PC-3 (cell line): ENCODE measurements around the gene PDP2. TPM values are rescaled to one million over a fixed set of nuclear protein-coding genes. Genes with fewer than 3 reads are reported as not detected.

Experiments used
- ATAC-seq: fragments of 200-7000 bp; cut with Tn5 transposase; 2 replicates; pipeline ENCODE4 v1.9.1; 2020; ENCODE audit warnings: mild to moderate bottlenecking, moderate library complexity
- BruUV-seq: library from RNA; stranded (reverse); fragments of 400-500 nt; replicated peaks from 2 replicates; lab custom pipeline; 2021; lab: Mats Ljungman, UMichigan
- CTCF ChIA-PET: fragments of 300-600 bp; sonication (Branson Sonifier 250); formaldehyde crosslinking; loops from one replicate; lab custom pipeline; 2022; ENCODE audit warnings: antibody characterized with exemption; lab: Charles Lee
- POLR2A ChIA-PET: fragments of 300-600 bp; sonication (Branson Sonifier 250); formaldehyde crosslinking; loops from one replicate; lab custom pipeline; 2022; ENCODE audit warnings: antibody characterized with exemption; ENCODE audit not compliant: unreplicated experiment; lab: Charles Lee
- DNase-seq: peaks from one replicate; pipeline ENCODE4 v3.0.0-alpha.2; 2015
- H2AFZ ChIP-seq: fragments of 300-600 bp; sonication (generic); 2 replicates; pipeline ENCODE4 v1.6.0; 2016; ENCODE audit warnings: antibody characterized with exemption, low read length
- H3F3A ChIP-seq: fragments of 300-600 bp; sonication (generic); one replicate; pipeline ENCODE4 v1.6.0; 2017; ENCODE audit warnings: antibody characterized with exemption, low read length, control low read depth, mild to moderate bottlenecking; ENCODE audit not compliant: unreplicated experiment
- H3K27ac ChIP-seq: fragments of 300-600 bp; sonication (generic); 2 replicates; pipeline ENCODE4 v1.5.1; 2016; ENCODE audit warnings: mild to moderate bottlenecking, low read length
- H3K27me3 ChIP-seq: fragments of 300-600 bp; sonication (generic); 2 replicates; pipeline ENCODE4 v1.6.1; 2016; ENCODE audit warnings: low read length, mixed read lengths
- H3K36me3 ChIP-seq: fragments of 300-600 bp; sonication (generic); 2 replicates; pipeline ENCODE4 v1.6.1; 2016; ENCODE audit warnings: low read depth, mixed run types, low read length, mixed read lengths
- H3K4me1 ChIP-seq: fragments of 300-600 bp; sonication (generic); 2 replicates; pipeline ENCODE4 v1.5.1; 2016; ENCODE audit warnings: low read length; ENCODE audit not compliant: insufficient read depth
- H3K4me2 ChIP-seq: fragments of 300-600 bp; sonication (generic); 2 replicates; pipeline ENCODE4 v1.6.0; 2016; ENCODE audit warnings: low read length
- H3K4me3 ChIP-seq: fragments of 300-600 bp; sonication (generic); 2 replicates; pipeline ENCODE4 v1.5.1; 2016; ENCODE audit warnings: mild to moderate bottlenecking, low read length, mixed read lengths
- H3K79me2 ChIP-seq: fragments of 300-600 bp; sonication (generic); 2 replicates; pipeline ENCODE4 v1.6.1; 2017; ENCODE audit warnings: low read length, mixed read lengths
- H3K9ac ChIP-seq: fragments of 300-600 bp; sonication (generic); 2 replicates; pipeline ENCODE4 v1.6.0; 2016; ENCODE audit warnings: mild to moderate bottlenecking, low read length
- H3K9me2 ChIP-seq: fragments of 300-600 bp; sonication (generic); replicated peaks from 2 replicates; pipeline ENCODE4 v1.6.1; 2016; ENCODE audit warnings: mixed run types, low read length, mixed read lengths
- H3K9me3 ChIP-seq: fragments of 300-600 bp; sonication (generic); 2 replicates; pipeline ENCODE4 v1.6.1; 2016; ENCODE audit warnings: low read length, mixed read lengths
- H4K20me1 ChIP-seq: fragments of 300-600 bp; sonication (generic); 2 replicates; pipeline ENCODE4 v1.6.1; 2016; ENCODE audit warnings: low read length, mixed read lengths
- EZH2 ChIP-seq: fragments of 300-600 bp; sonication (generic); IDR thresholded peaks from one replicate; pipeline ENCODE4 v1.6.1; 2017; ENCODE audit warnings: antibody characterized with exemption, mild to moderate bottlenecking, low read length; ENCODE audit not compliant: unreplicated experiment
- EZH2phosphoT487 ChIP-seq: fragments of 300-600 bp; sonication (generic); IDR thresholded peaks from 2 replicates; pipeline ENCODE4 v1.6.1; 2018; ENCODE audit warnings: mild to moderate bottlenecking, antibody characterized with exemption, low read length, borderline replicate concordance
- intact Hi-C: fragments of 100-400 bp; cut with micrococcal nuclease; formaldehyde crosslinking; loops from 2 replicates; pipeline ENCODE4 v1.9.0; 2023
- total RNA-seq: library from RNA; depleted of rRNA; stranded (reverse); fragments of >200 nt; gene quantifications from 2 replicates; pipeline ENCODE4 v1.2.3, GENCODE V29; 2014
- TF ChIP-seq, protein P1 (sequence below): fragments of 300-600 bp; sonication (generic); conservative IDR thresholded peaks from 2 replicates; pipeline ENCODE4 v1.5.1; 2017; ENCODE audit warnings: antibody characterized with exemption, low read depth, mild to moderate bottlenecking, low read length

PDP2 gene
- total RNA-seq, 1 experiment from 2014 or later: 2.8 TPM

DNA sequence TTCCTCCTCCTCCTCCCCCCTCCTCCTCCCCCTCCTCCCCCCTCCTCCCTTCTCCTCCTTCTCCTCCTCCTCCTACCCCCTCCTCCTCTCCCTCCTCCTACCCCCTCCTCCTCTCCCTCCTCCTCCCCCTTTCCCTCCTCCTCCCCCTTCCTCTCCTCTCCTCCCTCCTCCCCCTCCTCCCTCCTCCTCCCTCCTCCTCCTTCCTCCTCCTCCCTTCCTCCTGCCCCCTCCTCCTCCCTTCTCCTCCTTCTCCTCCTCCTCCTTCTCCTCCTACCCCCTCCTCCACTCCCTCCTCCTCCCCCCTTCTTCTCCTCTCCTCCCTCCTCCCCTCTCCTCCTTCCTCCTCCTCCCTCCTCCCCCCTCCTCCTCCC is 6.6 kb upstream of the PDP2 start:
- ATAC-seq: no peak
- Histone ChIP-seq H3K9ac (no peak overlapping the region), H3F3A (no peaks in the 10 kb centered on the region), H3K9me2 (no peaks in the 10 kb centered on the region), H3K79me2 (no peaks in the 10 kb centered on the region), H4K20me1 (no peaks in the 10 kb centered on the region), H3K4me3 (no peak overlapping the region), H3K4me2 (no peak overlapping the region), H3K9me3 (no peaks in the 10 kb centered on the region), H3K36me3 (no peaks in the 10 kb centered on the region), H3K27me3 (no peaks in the 10 kb centered on the region), H3K27ac (no peak overlapping the region), H3K4me1 (peaks cover 9% of the 10 kb centered on the region), H2AFZ (no peak overlapping the region)
- ChIA-PET CTCF (interaction anchor here (0.9 to 1.6 kb wide), 6 partner anchors 8 to 365 kb away, joined by 3 to 14 read pairs (median 5); partner anchors contain the start of gene NAE1), POLR2A (interaction anchor here (0.8 kb wide), 1 partner anchor 8 kb away, joined by 4 read pairs; no protein-coding TSS in a partner anchor)
- TF ChIP-seq, protein P1, sequence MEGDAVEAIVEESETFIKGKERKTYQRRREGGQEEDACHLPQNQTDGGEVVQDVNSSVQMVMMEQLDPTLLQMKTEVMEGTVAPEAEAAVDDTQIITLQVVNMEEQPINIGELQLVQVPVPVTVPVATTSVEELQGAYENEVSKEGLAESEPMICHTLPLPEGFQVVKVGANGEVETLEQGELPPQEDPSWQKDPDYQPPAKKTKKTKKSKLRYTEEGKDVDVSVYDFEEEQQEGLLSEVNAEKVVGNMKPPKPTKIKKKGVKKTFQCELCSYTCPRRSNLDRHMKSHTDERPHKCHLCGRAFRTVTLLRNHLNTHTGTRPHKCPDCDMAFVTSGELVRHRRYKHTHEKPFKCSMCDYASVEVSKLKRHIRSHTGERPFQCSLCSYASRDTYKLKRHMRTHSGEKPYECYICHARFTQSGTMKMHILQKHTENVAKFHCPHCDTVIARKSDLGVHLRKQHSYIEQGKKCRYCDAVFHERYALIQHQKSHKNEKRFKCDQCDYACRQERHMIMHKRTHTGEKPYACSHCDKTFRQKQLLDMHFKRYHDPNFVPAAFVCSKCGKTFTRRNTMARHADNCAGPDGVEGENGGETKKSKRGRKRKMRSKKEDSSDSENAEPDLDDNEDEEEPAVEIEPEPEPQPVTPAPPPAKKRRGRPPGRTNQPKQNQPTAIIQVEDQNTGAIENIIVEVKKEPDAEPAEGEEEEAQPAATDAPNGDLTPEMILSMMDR: no peak
- TF ChIP-seq EZH2: no peak
- no peak for TF ChIP-seq EZH2phosphoT487
- intact Hi-C loops: loop anchor here (2.0 kb wide), 2 partner anchors 43 to 269 kb away; partner anchors contain the start of genes CMTM3 and NAE1
- no TSS peak for BruUV-seq
- DNase-seq: no peak

DNA sequence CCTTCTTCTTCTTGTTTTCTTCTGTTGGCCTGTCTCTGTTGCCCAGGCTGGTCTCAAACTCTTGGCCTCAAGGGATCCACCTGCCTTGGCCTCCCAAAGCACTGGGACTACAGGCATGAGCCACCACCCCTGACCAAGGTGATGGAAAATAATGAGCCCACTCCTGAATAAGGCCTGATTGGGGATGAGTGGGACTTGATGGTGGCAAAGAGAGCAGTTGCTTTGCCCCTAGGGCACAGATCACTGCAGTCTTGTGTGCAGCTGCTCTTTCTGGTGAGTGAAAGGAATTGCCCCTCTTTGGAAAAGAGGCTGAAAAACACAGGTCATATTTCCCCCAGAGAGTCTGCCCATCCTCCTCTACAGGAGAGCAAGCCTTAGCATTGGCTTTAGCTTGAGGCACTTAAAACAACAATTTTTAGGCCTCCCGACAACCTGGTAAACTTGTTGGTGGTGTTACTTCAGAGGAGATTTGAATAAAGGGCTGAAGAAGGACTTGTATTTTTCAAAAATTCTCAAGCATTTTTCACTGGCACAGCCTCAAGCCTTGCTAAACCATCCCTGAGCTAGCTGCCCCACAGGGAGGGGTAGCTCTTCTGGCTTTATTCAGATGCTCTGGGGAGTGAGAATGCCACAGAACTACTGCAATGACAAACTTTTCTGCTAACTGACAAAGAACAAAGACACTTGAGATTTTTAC is 6.1 kb upstream of the PDP2 start:
- Histone ChIP-seq H3K27ac (no peak overlapping the region), H3K9me3 (no peaks in the 10 kb centered on the region), H3K9me2 (no peaks in the 10 kb centered on the region), H2AFZ (no peak overlapping the region), H3K4me2 (no peak overlapping the region), H3K9ac (no peak overlapping the region), H3K27me3 (no peaks in the 10 kb centered on the region), H3K36me3 (no peaks in the 10 kb centered on the region), H3K4me1 (peaks cover 9% of the 10 kb centered on the region), H3K4me3 (no peak overlapping the region), H3K79me2 (no peaks in the 10 kb centered on the region), H4K20me1 (no peaks in the 10 kb centered on the region), H3F3A (no peaks in the 10 kb centered on the region)
- intact Hi-C loops: no loop called here
- DNase-seq (peak; percentile 8), ATAC-seq (no peak)
- TF ChIP-seq EZH2: no peak
- no peak for TF ChIP-seq EZH2phosphoT487
- TF ChIP-seq, protein P1: no peak
- no TSS peak for BruUV-seq
- ChIA-PET CTCF (no interaction called here), POLR2A (no interaction called here)

DNA sequence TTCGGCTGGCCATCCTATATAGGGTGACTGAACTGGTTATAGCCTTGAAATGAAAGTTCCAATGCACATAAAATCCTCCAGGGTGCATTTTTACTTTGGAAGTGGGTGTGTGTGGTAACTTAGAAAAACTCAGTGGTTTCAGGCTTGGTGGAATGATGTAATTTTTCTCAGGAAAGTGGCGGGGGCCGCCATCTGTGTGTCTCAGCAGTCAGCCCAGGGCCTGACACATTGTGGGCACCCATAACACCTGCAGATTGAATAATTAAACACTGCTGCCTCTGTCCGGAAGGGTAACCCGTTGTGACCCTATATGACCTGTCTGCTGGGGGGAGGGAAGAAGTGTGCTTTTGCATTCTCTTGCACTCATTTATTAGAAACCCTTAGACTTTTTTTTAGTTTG is 2.2 kb upstream of the PDP2 start:
- POLR2A ChIA-PET: no interaction called here
- TF ChIP-seq, protein P1: no peak
- TF ChIP-seq EZH2: no peak
- no peak for TF ChIP-seq EZH2phosphoT487
- no TSS peak for BruUV-seq

More for the DNA sequence above, 2.2 kb upstream of the PDP2 start:
- intact Hi-C loops: no loop called here
- H3F3A ChIP-seq: no peaks in the 10 kb centered on the region
- no peaks in the 10 kb centered on the region for H4K20me1 ChIP-seq
- peaks cover 14% of the 10 kb centered on the region for H3K79me2 ChIP-seq
- no peak overlapping the region for H3K4me3 ChIP-seq
- no peak overlapping the region for H3K4me2 ChIP-seq
- no peaks in the 10 kb centered on the region for H3K36me3 ChIP-seq
- H3K27me3 ChIP-seq: no peaks in the 10 kb centered on the region
- H3K4me1 ChIP-seq: peaks cover 14% of the 10 kb centered on the region; the same call in 1 of the 2 replicates
- CTCF ChIA-PET: no interaction called here
- no peak overlapping the region for H3K27ac ChIP-seq
- ATAC-seq (no peak), DNase-seq (no peak)
- H2AFZ ChIP-seq: no peak overlapping the region
- no peak overlapping the region for H3K9ac ChIP-seq
- no peaks in the 10 kb centered on the region for H3K9me3 ChIP-seq
- H3K9me2 ChIP-seq: no peaks in the 10 kb centered on the region
